HUDEP-2 (cell line): ENCODE results near the gene ADCY2.

Source experiments
- DNase-seq, 76 experiments: peaks; one replicate each; lab custom pipeline; 2025; ENCODE audit not compliant: unreplicated experiment in 76 of 76; lab: John Stamatoyannopoulos, UW

ADCY2 gene

DNA sequence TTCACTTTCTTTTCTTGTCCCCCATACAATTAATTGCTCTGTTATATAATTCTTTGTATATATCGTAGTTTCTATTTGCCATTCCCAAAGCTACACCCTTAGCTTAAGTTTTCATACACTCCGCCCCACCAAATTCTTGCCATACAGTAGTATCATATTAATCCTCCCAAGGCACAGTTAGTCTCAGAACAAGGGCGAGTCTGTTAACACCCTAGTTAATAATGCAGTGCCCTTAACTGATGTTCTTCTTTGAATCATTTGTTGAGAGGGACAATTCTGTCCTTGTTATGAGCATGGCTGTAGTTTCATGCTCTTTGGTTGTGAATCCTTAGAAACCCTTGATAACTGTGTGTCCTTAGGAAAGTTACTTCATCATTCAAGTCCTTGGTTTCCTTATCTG is 248.8 kb downstream of the ADCY2 start:
- DNase-seq: no peak

- no peak for DNase-seq
These were observed 254.8 kb downstream of the ADCY2 start for GRCh38 chr5:7650755-7651154.

DNA sequence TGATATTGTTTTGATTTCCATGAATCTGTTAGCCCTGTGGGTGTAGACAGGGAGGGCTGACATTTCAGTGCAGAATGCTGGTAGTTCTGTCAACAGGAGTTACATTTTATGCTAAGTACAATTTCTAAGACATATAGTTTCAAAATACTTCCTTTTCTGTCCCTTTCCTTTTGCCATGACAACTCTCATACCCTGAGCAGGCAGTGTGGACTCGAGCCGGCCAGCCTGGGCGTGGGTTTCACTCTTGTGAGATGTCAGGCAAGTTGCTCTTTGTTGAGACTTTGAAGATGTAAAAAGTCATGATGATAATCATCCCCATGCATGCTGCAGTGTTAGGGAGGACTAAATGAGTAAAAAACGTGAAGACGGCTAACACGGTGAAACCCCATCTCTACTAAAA is 257.1 kb downstream of the ADCY2 start:
- no peak for DNase-seq

DNA sequence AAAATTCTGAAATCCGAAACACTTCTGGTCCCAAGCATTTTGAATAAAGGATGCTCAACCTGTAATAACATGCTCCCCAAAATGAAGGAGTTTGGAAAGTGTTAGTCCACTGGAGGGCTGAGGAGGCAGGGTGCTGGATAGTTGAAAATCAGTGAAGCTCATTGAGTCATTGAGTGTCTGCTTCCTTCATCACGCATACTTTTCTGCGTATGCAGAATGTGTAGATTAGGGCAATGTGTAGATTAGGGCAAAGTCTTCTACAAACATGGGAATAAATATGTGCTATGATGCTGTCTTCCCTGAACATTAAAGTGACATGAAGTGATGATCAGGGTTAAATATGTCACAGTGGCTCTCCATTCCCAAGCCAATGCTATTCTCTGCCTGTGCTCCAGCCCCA is 261.2 kb downstream of the ADCY2 start:
- no peak for DNase-seq

DNA sequence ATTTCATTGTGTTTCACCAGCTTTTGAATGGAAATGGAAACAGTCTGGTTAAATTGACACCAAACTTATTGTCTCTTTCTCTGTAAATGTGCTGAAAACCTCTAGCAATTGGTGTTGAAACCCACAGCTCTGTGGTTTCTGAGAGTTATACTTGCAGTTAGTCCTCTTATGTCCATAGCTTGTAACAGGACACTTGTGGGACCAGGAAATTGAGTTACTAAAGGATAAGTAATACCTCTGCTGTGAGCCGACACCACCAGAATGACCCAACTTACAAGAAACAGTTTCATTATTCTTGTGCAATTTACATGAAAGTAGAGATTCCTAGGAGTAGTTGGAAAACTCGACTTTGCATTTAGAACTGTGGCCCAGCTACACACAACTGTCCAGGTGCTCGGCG is 263.5 kb downstream of the ADCY2 start:
- no peak for DNase-seq

DNA sequence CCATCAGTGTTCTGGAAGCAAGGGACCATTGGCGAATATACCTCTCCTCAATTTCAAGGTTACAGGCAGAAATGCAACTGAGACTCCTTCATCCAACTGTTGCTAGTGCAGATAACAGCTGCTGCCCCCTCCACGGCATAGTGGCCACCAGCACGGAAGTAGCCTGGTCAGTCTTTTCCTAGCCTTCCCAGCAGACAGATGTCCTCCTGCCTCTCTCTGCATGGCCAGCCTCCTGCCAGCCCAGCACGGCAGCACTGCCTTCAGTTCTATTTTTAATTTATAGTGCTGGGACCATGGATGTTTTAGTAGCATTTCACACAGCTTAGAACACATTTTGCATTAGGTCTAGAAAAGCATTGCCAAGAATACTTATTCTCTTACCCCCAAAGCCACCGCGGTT is 266.4 kb downstream of the ADCY2 start:
- no peak for DNase-seq

DNA sequence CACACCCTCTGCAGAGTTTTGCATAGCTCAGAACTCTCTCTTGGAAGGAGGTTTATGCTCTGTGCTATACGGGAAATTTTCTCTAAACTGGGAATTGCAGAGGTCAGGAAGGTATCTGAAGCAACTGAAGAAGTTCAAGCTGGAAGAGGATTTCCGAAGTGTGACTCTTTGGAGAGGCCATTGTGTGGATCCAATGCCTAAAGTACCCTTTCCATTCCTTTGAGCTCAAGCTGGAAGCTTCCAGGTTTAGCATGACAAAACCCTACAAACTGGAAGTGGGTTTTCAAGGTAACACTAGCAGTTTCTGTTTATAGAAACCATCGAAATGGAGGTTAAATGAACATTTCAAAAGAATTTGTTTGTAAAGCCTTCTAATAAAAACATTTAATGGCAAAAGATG is 267.9 kb downstream of the ADCY2 start:
- DNase-seq: no peak

DNA sequence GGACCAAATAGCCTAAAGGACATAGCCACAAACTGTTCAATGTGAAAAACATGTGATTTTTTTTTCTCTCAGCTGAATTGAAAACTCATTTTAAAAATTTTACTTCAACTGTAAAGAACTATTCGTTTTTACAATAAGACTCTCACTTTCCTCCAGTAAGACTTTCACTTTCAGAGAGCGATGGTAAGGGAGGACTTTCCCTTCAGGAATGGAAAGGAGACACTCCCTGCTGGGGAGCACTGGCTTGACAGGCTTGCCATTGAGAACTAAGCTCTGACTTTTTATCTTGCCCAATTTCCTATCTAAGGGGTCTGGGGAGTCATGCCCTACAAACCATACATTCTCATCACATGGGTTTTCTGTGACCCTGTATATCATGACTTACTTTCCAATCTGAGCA is 268.3 kb downstream of the ADCY2 start:
- no peak for DNase-seq

- DNase-seq: no peak
These were observed 271.4 kb downstream of the ADCY2 start for GRCh38 chr5:7667216-7667767.

DNA sequence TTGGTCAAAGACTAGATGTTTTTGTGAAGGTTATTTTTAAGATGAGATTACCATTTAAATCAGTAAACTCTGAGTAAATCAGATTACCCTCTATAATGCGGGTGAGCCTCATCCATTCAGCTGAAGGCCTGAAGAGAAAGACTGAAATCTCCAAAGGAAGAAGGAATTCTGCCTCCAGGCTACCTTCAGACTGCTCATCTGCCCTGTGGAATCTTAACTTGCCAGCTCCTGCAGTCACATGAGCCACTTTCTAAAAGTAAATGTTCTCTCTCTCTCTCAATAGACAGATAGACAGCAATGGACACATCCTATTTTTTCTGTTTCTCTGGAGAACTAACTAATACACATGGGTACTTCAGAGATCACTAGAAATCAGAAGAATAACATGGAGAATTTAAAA is 272.2 kb downstream of the ADCY2 start:
- no peak for DNase-seq

DNA sequence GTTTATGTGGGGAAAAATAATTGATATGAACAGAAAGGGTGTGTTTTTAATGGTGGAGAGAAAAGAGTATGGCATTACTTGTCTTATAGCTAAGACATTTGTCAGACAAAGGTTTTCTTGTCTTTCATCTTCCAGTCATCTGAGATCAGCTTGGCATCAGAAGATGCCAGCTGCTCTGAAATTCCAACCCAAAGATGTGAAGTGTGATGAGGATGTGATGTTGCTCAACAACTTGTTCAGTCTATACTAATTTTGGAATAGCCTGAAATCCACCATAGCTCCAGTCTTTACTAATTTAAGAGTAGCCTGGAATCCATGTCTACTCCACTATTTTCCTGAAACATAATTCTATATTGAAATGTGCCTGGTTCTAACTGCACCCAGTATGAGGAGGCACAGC is 272.7 kb downstream of the ADCY2 start:
- no peak for DNase-seq

DNA sequence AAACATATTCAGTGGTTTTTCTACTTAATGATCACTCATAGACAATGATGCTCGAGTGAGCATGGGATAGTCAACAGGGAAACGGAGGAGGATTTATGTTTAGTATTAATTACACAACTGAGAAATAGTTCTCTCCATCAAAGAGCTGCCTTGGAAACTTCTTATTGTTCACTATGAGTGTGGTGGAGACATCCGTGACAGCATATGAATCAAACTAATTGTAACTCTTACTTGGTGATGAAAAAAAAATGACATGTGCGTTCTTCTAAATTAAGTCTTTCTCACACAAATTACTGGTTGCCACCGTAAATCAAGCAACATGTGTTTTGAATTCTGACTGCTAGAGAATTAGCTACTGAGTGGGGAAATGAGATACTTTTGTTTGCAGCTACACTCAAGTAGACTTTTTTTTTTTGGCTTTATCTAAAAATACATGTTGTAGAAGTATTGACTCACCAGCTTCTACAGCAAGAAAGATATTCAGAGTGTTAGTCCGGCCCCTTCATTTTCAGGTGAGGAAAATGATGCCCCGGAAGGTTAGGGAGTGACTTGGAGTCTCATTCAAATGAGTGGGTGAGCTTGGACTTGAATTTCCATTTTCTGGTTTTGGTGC is 275.5 kb downstream of the ADCY2 start:
- no peak for DNase-seq

DNA sequence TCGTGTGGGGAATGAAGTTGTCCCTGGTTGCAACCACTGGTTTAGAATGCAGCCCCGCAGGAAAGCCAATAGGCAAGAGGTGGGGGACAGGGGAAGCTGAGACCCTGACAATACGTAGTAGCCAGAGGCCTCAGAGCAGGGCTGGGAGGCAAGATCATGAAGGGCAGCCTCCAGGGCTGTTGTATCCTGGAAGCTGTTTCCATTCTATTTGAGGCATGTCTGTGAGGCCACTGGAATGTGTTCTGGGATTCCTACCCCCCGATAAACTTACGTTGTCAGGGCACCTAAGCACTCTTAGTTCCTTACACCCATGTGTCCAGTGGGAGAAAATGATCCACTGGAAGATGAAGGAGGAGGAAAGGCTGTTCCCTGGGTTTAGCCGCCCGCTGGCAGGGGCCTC is 277.7 kb downstream of the ADCY2 start:
- DNase-seq: no peak

GRCh38 chr5:7676455-7676854 is 280.5 kb downstream of the ADCY2 start:
- DNase-seq: no peak

GRCh38 chr5:7678030-7678429 is 282.1 kb downstream of the ADCY2 start:
- no peak for DNase-seq

DNA sequence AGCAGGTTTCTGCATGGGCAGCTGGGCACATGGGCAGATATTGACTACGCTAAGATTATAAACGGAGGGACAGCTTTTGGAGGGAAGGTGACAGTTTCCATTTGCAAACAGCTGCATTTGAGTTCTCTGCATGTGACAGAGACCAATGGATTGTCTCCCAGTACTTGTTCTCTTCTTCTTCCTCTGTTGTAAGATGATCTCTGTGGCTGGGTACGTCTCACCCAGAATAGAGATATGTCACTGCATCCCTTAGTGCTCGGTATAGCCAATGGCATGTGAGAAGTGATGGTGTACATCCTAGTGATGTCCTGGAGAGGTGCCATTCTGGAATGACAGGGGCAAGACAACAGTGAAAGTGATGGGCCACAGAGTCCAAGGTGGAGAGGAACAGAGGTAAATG is 283.7 kb downstream of the ADCY2 start:
- no peak for DNase-seq

- DNase-seq: no peak
These were observed 284.3 kb downstream of the ADCY2 start for GRCh38 chr5:7680260-7680659.

- DNase-seq: no peak
These were observed 286.4 kb downstream of the ADCY2 start for GRCh38 chr5:7682379-7682778.

GRCh38 chr5:7683753-7684152 is 287.8 kb downstream of the ADCY2 start:
- DNase-seq: peak in 2 of 76 experiments; percentile 0 to 1

GRCh38 chr5:7684826-7685225 is 288.9 kb downstream of the ADCY2 start:
- no peak for DNase-seq

GRCh38 chr5:7686794-7687193 is 290.9 kb downstream of the ADCY2 start:
- DNase-seq: no peak

- DNase-seq: no peak
These were observed 294.6 kb downstream of the ADCY2 start for GRCh38 chr5:7690557-7690956.

DNA sequence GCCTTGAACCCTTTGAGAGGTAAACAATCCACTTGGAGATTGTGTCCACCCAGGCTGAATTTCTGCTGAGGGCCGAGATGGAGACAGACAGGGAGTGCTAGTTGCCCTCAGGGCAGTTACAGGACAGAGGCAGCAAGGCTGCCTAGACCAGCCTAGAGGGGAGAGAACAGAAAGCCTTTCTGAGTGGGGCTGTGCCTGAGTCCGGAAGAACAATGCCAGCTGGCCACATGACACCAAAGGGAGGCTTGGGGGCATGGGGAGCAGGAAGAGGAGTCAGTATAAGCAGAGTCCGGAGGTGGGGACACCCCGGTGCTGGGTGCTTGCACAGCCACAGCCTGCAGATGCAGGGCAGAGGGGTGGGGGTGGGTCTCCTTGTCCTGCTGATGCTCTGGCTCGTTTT is 309.3 kb downstream of the ADCY2 start:
- DNase-seq: no peak
